ENCODE data around the gene PGGT1B.
"Not testable (repeated sequence)": the region's sequence is repeated elsewhere in the genome, so short reads cannot be mapped to it uniquely, and the experiment has no call there.

The PGGT1B gene

DNA sequence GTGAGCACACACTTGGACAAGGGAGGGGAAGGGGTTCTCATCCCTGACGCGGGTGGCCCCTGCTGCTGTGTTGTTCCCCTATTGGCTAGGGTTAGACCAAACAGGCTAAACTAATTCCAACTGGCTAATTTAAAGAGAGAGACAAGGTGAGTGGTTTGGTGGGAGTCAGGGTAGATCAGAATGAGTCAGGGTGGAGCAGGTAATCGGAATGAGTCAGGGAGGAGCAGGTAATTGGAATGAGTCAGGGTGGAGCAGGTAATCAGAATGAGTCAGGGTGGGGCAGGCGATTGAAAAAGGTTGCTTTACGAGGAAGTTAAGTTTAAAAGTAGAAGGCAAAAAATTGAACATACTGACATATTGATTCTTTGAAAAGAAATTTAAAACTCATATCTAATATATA lies 13.3 kb downstream of the PGGT1B start:
- DNase-seq: not testable (repeated sequence)

DNA sequence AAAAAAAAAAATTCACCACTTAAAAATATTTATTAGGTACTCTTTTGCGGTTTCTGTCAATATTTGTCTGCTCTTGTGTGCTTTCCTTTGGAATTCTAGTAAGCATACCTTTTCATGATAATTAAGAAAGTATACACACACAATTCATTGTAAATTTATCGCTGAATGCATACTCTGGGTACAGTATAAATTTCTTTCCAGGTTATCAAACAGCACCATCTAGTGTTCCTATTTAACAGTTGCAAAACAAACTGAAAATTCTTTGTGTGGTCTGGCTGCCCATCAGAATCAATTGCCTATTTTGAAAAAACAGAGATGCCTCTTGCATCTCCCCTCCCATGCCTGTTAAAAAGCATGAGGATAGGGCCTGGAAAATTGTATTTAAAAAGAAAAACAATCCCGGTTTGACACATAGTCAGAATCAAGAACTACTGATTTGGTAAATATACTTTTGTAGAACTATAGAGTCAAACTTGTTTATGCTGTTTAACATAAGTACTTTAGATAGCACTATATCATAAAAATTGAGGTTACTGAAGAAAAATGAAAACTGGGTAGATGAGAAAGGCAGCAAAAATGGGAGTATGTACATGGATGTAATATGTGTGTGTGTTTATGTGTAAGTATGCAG lies 16.2 kb downstream of the PGGT1B start:
- DNase-seq: peak; percentile 75

DNA sequence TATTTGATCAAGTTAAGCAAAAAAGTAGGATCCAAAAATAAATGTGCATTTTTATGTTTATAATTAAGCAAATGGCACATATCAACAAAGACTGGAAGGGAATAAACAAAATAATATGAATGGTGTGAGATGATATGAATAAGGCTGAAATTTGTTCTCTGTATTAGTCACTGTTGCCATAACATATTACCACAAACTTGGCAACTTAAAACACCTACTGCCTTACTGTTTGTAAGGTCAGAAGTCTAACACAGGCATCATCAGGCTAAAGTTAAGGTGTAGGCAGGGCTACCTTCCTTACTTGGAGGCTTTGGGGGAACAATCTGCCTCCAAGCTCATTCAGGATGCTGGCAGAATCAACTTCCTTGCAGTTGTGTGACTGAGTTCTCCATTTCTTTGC lies 19.3 kb downstream of the PGGT1B start:
- DNase-seq: no peak

DNA sequence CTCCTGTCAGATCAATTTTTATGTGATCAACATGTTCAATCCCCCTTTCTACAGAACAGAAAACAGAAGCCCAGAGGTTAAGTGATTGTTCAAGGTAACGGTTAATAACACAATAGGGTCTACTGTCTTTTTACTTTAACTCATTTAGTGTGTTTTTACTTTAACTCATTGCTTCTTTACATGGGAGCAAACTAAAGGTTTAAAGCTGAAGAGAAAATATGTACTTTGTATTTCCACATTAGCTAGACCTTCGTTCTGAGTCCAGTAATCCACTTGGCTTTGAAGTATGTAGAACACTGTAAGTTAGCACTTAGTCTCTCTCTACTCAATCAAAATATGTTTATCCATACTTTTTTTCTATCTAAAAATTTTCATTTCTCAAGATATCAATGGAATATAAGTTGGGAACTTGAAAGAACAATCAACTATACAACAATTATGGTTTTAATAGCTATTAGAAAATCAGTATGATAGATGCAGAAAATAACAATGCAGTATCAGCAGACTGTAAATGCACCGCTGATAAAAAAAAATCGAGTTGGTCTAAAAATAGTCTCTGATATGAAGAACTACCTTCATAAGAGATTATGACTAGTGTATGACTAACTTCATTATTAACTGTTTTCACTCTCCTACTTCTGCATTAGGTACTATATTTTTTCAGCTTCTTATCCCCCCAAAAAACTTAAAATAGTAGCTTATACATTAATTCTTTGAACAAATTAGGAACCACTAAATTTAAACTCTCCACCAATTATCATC lies 20.6 kb downstream of the PGGT1B start:
- no peak for DNase-seq

DNA sequence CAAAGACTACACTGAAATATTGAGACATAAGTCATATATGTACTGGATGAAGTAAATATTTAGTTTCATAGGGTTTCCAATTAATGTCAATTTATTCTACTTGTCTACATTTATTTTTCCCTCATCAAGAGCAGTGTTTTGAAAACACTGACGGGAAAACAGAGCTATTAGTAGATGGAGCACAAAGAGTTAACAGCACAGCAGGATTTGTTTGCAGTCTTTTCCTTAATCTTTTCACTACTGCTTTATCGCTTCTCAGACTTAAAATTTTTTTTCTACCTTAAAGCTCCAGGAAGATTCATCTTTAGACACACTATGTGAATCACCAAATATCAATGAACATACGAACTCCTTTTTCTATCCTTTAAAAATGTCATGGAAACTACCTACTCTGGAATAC lies 25.6 kb downstream of the PGGT1B start:
- DNase-seq: no peak

DNA sequence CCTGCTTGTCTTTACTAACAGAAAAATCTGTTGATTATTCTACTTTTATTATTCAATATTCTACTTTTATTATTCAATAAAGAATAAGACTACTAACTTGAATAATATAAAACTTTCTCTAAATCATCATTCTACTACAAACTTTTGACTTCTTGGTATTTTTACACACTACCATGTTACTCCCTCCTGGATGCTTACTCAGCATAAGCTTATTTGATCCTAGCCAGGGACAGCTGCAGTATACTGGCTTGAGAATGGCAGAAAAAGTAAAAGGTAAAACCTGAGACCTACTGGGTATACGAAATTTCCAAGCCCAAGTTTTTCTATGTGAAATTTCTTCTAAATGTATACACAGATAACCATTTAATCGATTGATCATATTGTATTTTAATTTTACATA lies 26.1 kb downstream of the PGGT1B start:
- no peak for DNase-seq

DNA sequence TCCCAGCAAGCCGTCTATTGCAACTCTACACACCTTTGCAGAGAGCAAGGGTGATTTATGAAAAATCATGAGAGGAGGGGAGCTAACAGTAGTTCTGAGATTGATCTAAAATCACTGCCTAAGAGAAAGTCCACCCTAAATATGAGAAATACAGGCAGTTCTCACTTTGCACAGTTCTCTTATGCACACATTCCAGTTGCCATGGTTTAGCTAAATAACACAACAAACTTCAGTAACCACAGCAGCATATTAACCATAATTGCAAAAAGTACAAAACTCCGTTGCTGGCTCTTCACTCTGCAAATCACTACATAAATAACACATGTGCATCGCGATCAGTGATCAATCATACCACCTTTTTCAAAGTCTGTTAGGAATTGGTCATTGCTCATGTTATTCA lies 31.1 kb downstream of the PGGT1B start:
- DNase-seq: no peak

DNA sequence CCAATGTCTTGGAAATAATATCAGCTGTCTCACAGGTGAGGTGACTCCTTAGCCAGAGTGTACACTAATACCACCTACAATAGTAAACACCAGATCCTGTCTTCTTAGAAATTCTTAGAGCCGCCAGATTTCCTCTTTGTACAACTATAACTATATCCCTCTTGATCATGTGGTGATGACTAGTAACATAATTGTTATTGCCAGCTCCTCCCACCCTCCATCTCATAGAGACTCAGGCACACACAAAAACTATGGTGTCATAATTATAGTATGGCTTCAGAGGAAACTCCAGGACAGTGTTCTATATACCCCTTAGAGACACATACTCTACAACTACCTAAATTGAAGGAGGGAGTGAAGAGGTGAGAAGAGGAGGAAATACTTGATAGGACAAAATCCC lies 33.1 kb downstream of the PGGT1B start:
- DNase-seq: no peak

DNA sequence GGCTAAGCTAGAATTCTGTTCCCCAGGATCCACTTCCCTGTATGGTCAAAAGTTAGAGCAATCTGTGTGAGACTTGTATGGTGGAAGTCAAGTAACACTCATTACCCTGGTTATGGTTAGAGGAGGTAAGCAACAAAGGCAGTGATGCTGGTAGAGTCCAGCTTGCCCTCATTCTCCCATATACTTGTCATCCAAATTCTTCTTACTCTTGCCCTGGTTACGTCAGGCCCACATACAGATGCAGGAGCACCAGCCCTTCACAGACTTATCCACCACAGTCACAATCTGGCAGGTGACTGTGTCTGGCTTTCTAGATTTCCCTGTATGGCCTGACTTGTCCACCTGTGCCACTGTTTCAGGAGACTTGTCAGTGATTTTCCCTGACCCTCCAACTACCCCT lies 35.4 kb downstream of the PGGT1B start:
- no peak for DNase-seq

DNA sequence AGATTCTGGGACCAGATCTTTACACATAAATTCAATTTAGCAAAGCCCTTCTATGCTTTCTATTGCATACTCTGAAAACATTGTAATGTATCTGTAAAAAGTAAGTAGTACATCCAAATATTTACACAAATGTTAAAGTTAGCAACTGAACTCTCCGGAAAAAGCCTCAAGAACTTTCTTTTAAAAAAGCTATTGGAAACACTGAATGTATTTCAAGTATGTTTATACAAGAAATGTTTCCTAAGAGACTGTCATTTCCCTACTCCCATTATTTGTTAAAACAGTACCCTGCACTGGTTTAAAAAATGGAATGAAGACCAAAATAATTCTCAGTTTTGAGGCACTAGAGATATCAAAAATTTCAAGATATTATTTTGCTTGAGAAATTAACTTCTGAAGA lies 48.1 kb downstream of the PGGT1B start:
- no peak for DNase-seq

DNA sequence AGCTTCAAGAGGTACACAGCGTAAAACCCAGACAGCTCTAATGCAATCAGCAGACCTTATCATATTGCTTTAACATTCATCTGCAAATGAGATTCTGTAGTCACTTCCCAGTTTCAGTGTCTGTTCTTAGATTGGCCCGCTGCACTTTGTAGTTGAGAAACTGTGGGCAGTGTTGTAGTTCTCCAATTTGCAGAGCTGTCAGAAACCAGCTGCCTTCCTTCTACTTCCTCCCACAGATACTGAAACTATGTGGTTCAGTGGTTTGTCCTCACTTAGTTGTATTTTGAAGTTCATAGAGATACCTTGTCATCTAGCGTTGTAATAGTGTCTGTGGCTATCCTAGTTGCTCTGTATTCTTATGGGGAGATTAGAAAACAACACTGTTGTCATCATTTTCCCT lies 53.4 kb downstream of the PGGT1B start:
- DNase-seq: no peak

DNA sequence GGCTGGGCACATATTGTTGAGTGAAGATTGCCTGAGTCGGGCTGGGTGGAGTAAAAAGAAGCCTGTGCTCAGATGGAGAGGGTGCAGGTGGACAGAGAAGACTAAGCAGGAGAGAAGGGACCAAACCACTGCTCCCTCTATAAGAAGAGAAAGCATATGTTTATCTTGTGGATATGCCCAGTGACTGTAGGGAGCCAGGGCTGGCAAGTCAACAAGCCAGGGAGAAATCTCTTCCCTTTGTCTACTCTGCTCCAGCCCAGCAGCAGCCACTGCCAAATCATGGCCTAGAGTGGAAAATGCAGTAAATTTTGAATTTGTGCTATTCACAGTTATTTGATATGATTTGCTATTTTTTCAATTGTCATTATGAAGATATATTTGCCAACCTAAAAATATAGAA lies 59.7 kb downstream of the PGGT1B start:
- no peak for DNase-seq

DNA sequence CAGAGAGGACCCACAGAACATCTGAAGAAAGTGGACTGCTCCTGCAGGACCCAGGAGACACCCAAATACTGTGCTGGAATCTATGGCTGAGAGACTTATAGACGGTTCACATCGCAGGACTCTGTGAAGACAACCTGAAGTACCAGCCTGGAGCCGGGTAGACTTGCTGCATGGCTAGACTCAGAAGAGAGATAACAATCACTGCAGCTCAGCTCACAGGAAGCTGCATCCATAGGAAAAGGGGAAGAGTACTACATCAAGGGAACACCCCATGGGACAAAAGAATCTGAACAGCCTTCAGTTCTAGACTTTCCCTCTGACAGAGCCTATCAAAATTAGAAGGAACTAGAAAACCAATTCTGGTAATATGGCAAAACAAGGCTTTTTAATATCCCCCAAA lies 66.5 kb downstream of the PGGT1B start:
- DNase-seq: no peak

DNA sequence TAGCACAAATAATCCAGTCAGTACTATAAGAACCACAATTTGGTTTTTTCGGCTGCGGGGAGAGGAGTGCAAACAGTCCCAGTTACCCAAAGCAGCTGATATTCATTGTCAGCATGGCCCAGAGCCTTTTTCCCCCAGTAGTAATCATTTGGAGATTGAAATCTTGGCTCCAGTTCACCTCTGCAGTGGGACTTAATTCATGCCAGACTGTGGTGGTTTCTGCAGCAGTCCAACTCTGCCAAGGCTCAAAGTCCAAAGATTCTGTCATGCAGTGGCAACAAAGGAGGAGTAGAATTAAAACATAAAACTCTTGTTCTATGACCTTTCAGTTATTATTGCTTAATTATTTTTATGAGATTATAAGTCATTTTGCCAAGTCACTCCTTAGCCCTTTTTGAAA lies 68.0 kb downstream of the PGGT1B start:
- DNase-seq: no peak

DNA sequence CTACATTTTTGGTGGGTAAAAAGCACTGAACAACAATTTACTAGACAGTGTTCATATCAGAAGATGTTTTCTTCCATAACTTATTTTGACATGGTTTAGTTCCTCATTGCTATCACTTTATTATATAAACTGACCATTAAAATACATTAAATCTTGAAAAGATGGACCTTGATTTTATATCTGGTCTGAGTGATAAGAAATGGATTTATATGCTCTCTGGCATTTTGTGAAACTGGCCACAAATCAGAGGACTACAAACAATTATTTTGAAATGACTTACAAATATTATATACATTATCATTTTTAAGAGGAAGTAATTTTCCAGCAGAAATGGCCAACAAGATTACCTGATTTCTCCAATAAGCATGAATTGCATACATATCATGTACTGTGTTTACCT lies 69.4 kb downstream of the PGGT1B start:
- no peak for DNase-seq

DNA sequence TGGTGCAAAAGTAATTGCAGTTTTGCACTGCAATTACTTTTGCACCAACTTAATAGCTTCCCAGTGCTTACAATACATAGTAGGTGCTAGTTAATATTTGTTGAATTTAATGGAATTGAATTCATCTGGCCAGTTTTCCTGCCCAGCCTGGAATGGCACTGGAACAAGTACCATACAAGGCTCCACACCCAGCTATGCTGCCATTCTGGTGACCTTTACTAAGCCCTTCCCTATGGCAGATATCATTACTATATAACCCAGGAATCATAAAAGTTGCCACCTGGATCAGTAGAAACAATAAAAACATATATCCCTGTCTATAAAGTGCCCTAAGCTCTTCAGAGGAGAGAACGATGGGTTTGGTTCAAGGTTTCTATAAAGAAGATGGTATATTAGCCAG lies 70.6 kb downstream of the PGGT1B start:
- DNase-seq: no peak

DNA sequence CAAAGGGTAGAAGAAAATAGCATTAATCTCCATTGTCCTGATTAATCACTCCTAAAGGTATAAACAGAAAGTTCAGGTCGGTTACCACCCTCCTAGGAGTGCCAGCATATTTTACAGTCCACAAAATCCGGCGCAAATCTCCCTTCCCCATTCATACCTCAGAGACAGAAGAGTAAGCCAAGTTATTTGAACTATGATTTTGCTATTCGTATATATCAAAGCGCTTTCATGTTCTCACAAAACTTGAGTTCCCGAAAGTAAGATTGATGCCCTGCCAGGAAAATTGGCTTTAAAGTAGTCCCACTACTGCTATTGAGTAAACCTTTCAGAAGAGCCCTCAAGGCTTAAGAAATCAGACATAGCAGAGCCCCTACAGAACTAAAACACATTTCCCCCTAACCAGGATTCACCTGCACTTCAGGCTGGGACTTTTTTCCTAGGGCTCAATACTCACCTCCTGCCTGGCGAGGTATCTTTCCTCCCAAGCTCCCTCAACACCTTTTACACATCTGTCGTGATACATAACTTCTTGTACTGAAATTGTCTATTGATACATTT lies 71.1 kb downstream of the PGGT1B start:
- DNase-seq: no peak

DNA sequence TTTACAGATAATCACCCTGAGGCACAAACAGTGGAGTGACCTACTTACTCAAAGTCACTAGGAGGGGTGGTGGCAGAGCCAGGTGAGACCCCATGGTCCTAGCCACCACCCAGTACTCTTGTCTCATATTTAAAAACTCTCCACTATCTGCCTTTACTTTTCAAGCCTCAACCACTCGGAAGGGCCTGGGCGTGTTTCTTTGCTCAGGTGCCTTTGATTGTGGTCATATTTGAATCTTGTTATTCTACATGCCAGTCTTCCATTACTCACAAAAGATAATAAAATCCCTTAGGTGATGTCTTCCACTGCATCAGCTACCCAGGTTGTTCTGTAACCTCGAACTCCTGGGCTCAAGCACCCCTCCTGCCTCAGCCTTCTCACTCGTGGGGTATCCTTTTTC lies 72.3 kb downstream of the PGGT1B start:
- DNase-seq: no peak

DNA sequence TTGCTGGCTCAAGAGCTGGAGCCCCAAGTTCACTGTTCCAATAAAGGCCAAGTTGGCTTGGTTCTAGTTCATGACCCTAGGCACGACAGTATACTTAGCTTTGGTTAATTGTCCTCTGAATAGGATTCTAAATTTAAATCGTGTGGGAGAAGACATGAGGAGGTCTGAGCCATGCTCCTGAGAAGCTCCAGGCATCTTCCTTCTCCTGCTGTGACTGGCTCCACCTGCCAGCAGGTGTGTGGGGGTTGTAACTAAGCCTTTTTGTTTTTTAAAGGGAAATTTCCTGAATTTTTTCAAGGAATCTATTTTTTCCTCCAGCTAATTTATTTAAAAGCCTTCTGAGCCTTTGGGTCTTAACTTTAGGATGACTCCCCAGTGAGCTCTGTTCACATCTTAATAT lies 72.8 kb downstream of the PGGT1B start:
- DNase-seq: no peak

DNA sequence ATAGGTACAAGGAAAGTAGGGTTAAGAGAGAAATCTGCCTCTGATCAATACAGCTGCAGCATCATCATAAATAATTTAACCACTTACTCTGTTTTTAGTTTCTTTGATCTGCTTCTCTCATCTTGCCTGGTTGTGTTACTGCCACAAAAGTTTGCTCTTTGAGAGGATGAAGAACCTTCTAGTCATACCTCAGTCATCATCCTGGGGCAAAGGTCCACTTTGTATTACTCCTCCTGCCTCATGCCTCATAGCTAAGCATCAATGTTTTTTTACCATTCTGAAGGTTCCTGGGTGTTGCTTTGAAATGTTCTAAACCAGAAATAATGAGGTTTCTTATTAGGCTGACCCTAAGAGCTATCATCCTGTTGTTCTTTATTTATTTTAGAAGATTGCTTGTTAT lies 75.9 kb downstream of the PGGT1B start:
- DNase-seq: no peak

DNA sequence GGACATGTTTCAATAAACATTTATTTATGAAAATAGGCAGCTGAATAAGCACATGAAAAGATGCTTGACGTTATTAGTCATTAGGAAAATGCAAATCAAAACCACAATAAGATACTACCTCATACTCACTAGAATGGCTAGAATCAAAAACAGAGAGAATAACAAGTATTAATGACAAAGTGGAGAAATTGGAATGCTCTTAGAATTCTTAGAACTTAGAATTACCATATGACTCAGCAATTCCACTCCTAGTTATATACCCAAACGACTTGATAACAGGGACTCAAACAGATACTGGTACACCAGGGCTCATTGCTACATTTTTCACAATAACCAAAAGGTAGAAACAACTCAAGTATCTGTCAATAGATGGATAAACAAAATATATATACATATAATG lies 77.9 kb downstream of the PGGT1B start:
- peak; percentile 20 for DNase-seq

DNA sequence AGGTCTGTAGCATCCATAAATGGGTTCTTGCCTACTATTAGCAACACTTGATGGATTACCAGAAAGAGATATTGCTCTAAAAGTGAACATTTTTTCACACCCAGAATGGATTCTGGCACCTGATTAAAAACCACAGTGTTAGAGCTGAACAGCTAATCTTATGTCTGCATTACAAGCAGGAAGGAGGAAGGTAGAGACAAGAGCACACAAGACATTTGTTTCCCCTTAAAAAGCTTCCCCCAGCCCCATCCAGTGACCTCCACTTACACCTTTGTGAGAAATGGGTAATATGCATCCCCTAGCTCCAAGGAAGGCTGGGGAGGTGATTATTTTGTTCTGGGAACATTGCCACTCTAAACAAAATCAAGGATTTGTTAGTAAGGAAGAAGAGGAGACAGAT lies 80.9 kb downstream of the PGGT1B start:
- DNase-seq: no peak

DNA sequence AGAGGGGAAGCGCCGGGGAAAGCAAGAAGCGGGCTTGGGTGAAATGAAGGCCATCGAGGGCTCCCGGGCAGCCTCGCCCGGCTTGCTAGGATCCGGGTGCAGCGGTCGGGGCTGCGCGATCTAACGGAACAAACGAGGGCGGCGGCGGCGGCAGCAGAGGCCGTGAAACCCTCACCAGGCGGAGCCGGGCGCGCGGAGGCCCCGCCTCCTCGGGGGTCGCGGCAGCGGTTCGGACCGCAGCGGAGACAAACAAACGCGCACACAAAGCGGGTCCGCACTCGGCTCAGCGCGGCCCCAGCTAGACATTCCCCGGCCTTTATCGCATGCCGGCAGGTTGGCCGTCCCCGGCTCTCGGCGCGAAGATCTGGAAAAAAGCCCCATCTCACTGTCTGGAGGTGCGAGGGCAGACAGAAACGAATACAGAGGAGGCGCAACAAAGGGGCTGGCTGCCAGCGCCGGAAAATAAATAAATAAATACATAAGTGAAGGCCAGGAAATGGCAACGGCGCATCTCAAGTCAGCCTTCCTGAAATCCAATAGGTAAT lies 82.4 kb downstream of the PGGT1B start:
- peak; percentile 80 for DNase-seq

DNA sequence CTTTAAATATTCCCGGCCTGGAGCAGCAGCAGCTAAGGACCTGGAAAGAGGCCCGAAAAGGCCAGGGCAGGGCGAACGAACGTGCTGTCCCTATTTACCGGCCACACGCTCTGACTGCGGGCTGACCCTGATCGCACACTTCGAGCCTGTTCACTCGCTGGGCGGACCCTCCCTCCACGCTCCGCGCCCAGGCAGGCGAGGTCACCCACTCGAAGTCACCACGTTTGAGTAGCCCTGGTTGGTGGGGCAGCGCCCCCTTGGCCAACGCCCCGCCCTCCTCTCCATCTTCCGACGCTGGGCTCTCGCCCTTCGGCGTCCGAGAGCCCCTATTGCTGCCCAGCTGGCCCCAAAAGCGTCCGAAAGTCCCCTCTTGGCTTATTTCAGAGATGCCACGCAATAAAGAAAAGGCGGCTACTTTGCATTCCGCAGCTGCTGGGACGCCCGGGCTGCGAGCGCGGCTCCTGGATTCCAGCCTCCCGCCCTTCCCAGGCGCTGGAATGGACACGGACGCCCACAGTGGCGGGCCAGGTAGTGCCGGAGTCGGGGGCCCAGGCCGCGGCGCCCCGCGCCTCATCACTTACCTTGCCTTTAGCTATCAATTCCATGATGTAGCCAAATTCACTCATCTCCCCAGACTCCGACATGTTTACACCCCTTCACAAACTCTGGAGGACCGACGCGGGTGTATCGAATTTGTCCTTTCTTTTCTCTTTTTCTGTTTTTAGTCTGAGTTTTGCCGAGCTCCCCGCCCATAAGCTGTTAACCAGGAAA lies 83.1 kb downstream of the PGGT1B start:
- peak; percentile 71 for DNase-seq

All from DMS53 (cell line).